Omental fat pad (tissue), 4 donors: ENCODE measurements around the gene TRIM44. TPM values are rescaled to one million over a fixed set of nuclear protein-coding genes. Genes with fewer than 3 reads are reported as not detected.

Source experiments
- ATAC-seq: fragments of 150-250 bp; one replicate; pipeline ENCODE4 v1.9.1; 2016; ENCODE audit warnings: mild to moderate bottlenecking, moderate library complexity; ENCODE audit not compliant: low FRiP score
- DNase-seq: peaks from one replicate; pipeline ENCODE4 v3.0.0-alpha.2; 2019; ENCODE audit warnings: low spot score
- CTCF ChIP-seq, 3 donors: fragments of 450-650 bp; IDR thresholded peaks; one replicate each; pipeline ENCODE4 v1.5.1; 2016 to 2017; ENCODE audit warnings: antibody characterized with exemption in 3 of 3, mild to moderate bottlenecking in 3 of 3, moderate library complexity in 2 of 3
- total RNA-seq, 4 donors: library from RNA; depleted of rRNA; stranded (reverse); fragments of >200 nt; gene quantifications; one replicate each; pipeline ENCODE4 v1.1.0, GENCODE V29; 2016

TRIM44 gene
- total RNA-seq, 4 donors from 2014 or later, result 47.3 to 64.0 (median 52.1) TPM

GRCh38 chr11:35678471-35678870 is 15.9 kb downstream of the TRIM44 start:
- ATAC-seq, result no peak
- no peak for TF ChIP-seq CTCF (IDR thresholded peaks at IDR 0.05)

GRCh38 chr11:35678975-35679374 is 16.4 kb downstream of the TRIM44 start:
- no peak for DNase-seq
- TF ChIP-seq CTCF (IDR thresholded peaks at IDR 0.05), result no peak
- no peak for ATAC-seq

More at GRCh38 chr11:35678471-35678870, 15.9 kb downstream of the TRIM44 start:
- DNase-seq, result no peak

GRCh38 chr11:35680506-35680905 is 17.9 kb downstream of the TRIM44 start:
- ATAC-seq (no peak), DNase-seq (no peak)
- no peak for TF ChIP-seq CTCF (IDR thresholded peaks at IDR 0.05)

GRCh38 chr11:35681163-35681767 is 18.7 kb downstream of the TRIM44 start:
- no peak for TF ChIP-seq CTCF (IDR thresholded peaks at IDR 0.05)
- DNase-seq, result no peak
- ATAC-seq, result no peak

- ATAC-seq, result no peak
- no peak for TF ChIP-seq CTCF (IDR thresholded peaks at IDR 0.05)
- DNase-seq, result no peak
Measured at GRCh38 chr11:35682230-35683173, 19.9 kb downstream of the TRIM44 start.

- no peak for ATAC-seq
- no peak for DNase-seq
- TF ChIP-seq CTCF (IDR thresholded peaks at IDR 0.05), result no peak
Measured at GRCh38 chr11:35683728-35684339, 21.3 kb downstream of the TRIM44 start.
